ENCODE measurements around the gene GAS7.

The GAS7 gene

DNA sequence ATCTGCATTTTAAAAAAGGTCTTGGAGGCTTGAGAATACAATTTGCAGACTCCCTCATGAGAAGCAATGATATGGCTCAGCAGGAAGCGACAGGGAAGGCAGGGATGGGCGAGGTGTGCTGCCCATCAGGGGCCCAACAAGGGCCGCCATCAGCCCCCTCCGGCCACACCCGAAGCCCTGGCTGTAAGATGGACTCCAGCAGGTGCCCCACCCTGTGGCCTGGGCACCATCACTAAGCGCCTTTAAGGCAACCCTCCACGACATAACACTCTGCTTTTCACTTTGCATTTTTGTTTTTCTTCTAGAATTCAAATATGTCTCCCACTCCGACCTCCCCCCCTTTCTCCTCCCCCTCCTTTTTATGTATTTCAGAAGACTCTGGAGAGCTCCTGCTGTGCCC is 241.2 kb downstream of the GAS7 start:
- intact Hi-C loops (cut with DNase I), result no loop called here

DNA sequence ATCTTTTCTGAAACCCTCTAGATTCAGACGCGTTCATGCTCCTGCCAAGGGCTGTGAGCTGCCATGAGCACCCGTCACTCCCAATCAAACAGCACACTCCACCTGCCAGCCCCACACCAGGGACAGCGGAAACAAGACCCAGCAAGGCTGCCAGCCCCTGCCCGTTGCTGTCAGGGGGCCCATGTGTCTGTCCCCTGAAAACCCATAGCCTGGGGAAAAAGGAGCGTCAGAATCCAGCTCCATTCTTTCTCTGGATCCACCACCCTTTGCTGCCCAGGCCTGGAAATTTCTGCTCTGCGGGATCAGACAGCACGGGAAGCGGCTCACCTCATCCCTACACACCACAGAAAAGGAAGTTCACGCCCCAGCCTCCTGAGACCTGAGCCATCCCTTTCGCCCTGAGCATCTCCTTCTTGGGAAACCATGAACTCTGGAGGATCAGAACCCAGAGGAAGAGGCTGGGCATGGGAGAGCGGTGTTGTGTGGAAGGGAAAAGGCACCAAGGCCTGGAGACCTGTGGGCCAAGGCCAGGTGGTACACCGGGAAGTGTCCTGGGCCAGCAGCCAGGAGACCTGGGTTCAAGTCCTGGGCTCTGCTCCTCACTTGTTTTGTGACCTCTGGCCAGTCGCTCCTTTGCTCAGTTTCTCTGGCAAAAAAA is 241.8 kb downstream of the GAS7 start:
- DNase-seq, result no peak
- intact Hi-C loops (cut with DNase I), result no loop called here

More for the DNA sequence above, 241.2 kb downstream of the GAS7 start:
- DNase-seq, result no peak

DNA sequence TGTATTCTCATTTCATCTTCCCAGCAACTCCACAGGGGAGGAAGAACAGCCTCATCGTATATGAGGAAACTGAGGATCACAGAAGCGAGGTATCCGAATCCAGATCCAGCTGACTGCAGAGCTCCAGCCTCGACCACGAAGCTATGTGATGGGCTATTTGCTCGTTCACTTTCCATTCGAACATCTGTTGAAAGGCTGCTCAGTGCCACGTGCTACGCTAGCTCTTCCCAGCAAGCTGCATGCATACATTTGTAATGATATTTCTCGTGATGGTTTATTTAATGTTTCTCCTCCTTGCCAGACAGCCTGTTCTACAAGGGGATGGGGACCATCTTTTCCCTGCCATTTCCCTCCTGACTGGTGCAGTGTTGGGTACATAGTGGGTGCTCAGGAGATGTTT is 244.9 kb downstream of the GAS7 start:
- intact Hi-C loops (cut with DNase I), result no loop called here
- no peak for DNase-seq

DNA sequence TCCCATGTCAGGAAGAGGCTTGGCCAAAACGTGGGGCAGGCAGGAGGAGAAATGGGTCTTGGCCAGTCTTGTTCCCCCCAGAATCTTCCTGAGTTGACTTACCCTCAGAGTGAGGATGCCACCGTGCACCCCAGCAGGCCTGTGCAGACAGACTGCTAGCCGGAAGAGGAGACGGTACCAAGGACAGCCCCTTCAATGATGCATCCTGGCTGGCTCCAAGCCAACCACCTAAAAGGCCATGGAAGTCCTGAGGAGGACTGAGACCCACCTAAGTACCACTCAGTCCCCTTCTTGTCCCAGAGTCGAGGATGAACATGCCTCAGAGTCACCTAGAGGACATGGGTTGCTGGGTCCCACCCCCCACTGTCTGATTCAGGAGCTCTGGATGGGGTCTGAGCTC is 246.6 kb downstream of the GAS7 start:
- intact Hi-C loops (cut with DNase I), result no loop called here
- no peak for DNase-seq

DNA sequence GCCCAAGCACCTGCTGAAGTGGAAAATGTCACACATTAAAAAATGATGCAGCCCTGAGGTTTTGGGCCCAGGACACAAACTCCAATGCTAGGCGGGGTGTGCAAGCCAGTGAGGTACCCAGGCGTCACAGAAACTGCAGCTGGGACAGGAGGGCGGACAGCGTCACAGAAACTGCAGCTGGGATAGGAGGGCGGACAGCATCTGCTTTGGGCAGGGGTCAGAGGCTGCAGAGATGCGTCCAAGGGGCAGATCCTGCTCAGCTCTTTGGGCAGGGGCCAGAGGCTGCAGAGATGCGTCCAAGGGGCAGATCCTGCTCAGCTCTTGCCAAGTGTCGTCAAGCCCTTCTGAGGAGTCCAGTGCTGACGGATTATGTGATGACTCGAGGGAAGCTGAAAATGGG is 249.5 kb downstream of the GAS7 start:
- intact Hi-C loops (cut with DNase I), result no loop called here

DNA sequence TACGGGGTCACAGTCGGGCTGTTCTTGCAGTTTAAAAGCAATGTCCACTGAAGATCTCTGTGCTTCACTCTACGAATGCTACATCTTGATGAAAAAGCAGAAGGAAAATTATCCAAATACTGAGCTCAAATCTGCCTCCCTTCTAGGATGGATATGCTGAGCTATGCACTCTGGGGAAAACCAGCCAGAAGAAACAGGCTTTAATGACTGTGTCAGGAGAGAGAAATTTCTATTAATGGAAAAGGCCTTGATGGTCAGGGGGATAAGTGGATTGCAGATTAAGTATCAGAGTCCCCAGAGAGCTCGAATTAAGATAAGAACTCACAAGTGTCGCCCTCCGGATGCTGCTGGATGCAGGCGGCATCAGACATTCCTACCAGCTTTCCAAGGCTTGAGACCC is 253.7 kb downstream of the GAS7 start:
- intact Hi-C loops (cut with DNase I), result no loop called here
- no peak for DNase-seq

More for the DNA sequence above, 249.5 kb downstream of the GAS7 start:
- DNase-seq, result no peak

DNA sequence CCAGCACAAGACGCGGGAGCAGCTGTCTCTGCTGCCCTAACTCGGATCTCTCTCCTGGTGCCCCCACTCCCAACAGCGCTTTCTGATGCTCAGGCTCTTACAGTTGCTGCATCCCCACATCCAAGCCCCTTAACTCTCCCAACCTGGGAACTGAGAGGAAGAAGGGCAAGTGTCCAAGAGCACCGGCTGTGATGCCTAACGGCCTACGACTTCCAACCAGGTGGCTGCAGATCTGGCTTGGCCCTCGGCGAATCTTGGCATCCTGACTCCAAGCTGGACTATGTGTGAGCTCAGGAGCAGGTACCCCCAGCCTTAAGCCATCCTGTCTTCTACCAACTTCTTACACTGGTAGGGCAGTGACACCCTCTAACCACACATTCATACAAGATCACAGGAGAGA is 255.1 kb downstream of the GAS7 start:
- DNase-seq, result no peak
- intact Hi-C loops (cut with DNase I), result no loop called here

DNA sequence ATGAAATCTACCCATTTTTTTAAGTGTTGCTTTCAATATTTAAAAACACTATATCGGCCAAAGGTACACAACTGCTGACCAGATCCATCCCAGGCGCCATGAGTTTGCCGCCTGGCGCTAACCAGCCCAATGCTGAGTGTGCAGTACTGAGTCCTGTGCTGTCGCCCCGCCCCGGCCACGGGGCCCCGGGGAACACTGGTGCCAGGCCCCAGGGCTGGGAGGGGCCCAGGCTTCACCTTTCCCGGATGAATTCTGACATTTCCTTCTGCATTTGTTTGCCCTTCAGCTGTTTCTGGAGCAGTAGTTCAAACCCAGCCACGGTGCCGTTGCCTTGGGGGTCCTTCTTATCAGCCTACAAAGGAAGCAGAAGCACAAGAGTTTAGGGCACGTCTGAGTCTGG is 255.5 kb downstream of the GAS7 start:
- no peak for DNase-seq
- intact Hi-C loops (cut with DNase I), result no loop called here

DNA sequence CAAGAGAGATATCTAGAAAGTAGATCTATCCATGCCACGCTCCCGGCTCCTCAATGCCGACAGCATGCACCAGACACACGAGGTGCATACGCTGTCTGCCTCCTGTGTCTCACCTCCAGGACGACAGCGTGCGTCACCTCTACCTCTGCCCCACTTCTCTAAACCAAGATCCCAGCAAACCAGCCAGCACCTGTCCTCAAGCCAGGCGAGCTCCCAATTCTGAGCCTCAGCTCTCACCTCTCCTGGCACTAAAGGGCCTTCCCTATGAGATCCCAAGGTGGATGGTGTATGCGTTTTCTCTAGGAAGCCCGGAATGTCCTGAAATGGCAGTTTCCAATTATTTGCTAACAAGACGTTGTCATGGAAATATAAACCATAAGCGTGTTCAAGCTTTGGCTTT is 257.1 kb downstream of the GAS7 start:
- intact Hi-C loops (cut with DNase I), result no loop called here
- DNase-seq, result peak in 3 of 42 donors; percentile 26 to 47 (median 42)

DNA sequence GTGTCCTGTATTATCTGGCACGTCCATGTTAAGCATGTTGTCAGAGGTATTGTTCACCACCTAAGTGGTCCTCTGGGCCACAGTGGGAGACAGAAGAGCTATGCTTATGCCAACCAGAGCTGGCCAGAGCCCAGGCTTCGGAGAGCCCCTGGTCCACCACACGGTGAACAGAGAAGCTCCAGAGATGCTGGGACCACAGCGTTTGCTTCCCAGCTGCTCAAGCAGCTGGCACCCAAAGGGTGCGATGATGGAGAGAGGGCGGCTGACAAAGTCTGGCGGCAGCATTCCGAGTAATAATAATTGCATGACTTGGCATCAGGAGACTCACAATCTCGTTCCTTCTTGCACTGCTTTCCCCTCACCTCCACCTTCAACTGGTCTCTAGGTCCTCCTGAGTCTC is 257.6 kb downstream of the GAS7 start:
- intact Hi-C loops (cut with DNase I), result no loop called here
- no peak for DNase-seq

DNA sequence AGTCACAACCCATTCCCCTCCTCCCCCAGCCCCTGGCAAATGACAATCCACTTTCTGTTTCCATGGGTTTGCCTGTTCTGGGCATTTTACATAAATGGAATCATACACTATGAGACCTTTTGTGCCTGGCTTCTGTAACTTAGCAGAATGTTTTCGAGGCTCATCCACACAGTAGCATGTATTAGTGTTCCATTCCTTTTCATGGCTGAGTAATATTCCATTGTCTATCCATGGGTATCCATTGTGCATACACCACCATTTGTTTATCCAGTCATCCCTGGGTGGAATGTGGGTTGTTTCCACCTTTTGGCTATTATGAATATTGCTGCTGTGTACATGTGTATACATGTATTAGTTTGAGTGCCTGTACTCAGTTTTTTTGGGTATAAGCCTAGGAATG is 259.6 kb downstream of the GAS7 start:
- no peak for DNase-seq
- intact Hi-C loops (cut with DNase I), result no loop called here

DNA sequence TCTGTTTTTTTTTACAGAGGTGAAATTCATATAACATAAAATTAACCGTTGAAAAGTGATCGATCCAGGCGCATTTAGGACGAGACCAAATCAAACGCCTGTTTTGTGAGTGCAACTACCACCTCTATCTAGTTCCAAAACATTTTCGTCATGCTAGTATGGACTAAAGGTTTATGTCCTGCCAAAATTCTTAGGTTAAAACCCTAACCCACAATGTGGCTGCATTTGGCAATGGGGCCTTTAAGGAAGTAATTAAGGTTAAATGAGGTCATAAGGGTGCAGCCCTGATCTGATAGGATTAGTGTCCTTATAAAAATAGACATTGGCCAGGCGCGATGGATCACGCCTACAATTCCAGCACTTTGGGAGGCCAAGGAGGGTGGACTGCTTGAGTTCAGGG is 260.5 kb downstream of the GAS7 start:
- no peak for DNase-seq
- intact Hi-C loops (cut with DNase I), result no loop called here

DNA sequence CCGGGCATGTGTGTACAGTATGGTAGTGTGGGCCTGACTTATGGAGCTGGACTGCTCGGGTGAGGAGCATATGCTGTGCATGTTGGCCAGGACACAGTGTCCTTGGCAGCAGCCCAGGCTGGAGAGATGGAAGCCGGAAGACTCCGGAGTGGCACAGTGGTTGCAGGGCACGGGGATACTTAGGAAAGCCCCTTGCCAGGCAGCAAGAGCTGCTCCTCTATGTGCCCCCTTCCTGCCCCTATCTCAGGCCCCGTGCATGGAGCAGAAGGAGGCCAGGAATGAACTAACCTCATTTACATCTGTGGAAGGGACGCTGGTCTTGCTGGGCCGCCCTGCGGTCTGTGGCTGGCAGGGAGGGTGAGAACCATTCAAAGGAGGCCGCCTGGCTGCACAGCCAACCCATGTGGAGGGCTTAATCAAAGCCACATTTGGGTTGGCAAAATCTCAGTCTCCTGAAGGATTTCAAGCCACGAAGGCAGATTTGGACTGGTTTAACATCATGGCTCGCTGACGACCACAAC is 261.1 kb downstream of the GAS7 start:
- intact Hi-C loops (cut with DNase I), result no loop called here

DNA sequence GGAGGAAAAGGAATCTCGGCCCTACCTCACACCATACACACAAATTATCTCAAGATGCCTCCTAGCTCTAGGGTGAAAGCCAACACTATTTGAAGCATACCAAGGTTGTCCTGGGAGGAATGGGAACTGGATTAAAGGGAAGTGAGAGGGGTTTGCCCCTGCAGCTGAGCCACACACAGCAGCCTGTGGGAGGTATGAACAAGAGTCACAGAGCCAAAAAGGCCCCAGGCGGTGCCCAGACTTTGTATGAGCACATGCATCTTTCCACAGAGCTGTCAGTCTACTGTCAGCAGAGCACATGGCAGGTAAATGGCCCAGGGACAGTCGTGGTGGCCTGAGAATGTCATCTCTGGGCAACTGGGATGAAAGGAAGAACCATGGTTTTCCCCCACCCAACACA is 262.3 kb downstream of the GAS7 start:
- no peak for DNase-seq
- intact Hi-C loops (cut with DNase I), result no loop called here

More for the DNA sequence above, 261.1 kb downstream of the GAS7 start:
- DNase-seq, result peak in 35 of 42 donors; percentile 30 to 86 (median 60)

DNA sequence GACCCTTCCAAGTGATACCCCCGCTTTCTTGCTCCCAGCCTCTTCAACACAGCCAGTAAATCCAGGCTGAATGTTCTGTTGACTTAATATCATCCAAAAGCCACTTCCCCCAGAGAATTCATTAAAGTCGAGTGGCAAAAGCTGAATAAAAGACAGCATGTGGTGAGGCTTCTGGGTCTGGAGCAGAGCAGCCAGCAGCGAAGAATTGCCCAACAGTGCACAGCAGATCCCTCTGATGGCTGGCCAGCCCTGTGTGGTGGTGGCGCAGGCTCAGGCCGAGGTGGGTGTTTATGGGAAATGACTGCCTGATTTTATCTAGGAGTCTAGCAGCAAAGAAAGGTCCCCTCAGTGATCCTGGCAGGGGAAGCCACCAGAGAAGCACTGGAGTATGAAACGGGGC is 263.0 kb downstream of the GAS7 start:
- intact Hi-C loops (cut with DNase I), result no loop called here
- DNase-seq, result no peak

DNA sequence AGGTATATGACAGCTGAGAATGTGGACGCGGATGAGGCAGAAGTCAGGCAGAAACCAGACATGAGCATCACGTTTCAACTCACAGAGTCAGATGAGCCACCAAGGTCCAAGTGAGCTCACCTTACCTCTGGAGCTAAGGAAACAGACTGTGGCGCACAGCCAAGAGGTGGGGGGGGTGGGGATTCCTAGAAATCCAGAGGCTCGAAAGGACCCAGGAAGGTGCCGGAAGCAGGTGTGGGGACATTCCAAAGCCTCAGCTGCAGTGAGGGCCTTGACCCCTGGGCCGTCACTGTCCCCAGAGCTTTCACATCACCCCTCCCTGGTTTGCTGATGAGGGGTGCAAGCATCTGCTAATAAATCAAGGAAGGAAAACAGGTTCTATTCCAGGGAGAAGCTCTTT is 264.1 kb downstream of the GAS7 start:
- intact Hi-C loops (cut with DNase I), result no loop called here
- DNase-seq, result no peak

DNA sequence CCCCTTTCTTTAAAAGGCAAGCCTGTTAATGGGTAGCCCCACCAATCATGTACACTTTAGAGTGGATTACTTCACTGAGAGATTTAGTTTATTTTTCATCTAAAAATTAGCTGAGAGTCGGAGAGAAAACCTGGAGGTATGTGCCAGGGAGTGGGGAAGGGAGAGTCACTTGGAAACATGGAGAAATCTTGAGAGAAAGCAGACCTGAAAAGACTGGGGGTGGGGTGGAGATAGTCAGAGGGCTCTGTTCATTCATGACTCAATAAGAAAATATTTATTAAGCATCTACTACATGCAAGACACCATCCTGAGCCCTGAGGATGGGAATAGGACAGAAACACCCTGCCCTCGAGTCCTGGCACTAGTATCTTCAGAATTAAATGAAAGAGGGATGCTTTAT is 265.9 kb downstream of the GAS7 start:
- intact Hi-C loops (cut with DNase I), result no loop called here
- no peak for DNase-seq

DNA sequence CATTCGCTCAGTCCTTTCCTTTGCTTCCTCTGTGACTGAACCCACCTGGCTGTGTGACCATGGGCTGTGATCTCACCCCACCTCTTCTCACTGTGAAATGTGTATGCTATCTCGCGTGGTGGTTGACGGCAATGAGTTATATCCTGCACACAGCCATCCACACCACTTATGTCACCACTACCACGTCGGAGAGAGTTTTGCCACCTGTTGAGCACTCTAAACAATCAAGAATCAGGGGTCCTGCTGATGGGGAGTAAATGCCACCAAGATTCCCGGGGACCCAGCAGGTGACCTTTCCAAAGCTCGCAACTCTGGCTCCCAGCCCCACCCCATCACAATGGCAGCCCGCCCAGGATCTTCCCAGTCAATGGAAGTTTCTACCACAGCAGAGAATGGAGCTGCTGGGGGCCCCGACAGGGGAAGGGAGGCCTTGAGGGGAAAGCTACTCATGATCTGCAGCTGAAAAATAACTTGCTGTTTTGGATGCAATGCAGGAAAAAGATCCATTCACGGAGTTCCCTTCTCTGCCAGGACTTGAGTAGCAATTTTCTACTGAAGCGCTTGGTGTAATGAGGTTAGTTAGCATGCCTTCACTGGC is 267.2 kb downstream of the GAS7 start:
- no peak for DNase-seq
- intact Hi-C loops (cut with DNase I), result no loop called here

DNA sequence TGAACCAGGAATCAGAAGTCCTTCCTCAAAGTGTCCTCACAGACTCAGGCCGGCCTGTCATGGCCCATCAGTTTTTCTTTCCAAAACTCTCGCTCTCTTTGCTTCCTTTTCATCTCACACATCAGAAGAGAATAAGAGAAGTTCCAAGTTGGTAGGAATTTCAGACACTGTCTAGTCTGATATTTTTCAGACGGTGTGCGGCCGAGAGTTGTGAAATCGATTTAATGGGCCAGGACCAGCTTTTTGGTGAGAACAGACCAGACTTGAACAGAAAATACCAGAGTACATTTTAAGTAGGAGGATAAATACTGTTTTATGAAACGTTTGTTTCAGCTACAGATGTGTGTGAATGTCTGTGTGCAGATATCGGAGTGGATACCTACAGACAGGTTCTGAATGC is 268.5 kb downstream of the GAS7 start:
- no peak for DNase-seq
- intact Hi-C loops (cut with DNase I), result loop anchor here (10.0 kb wide), 2 partner anchors 115 to 295 kb away; no protein-coding TSS in a partner anchor

DNA sequence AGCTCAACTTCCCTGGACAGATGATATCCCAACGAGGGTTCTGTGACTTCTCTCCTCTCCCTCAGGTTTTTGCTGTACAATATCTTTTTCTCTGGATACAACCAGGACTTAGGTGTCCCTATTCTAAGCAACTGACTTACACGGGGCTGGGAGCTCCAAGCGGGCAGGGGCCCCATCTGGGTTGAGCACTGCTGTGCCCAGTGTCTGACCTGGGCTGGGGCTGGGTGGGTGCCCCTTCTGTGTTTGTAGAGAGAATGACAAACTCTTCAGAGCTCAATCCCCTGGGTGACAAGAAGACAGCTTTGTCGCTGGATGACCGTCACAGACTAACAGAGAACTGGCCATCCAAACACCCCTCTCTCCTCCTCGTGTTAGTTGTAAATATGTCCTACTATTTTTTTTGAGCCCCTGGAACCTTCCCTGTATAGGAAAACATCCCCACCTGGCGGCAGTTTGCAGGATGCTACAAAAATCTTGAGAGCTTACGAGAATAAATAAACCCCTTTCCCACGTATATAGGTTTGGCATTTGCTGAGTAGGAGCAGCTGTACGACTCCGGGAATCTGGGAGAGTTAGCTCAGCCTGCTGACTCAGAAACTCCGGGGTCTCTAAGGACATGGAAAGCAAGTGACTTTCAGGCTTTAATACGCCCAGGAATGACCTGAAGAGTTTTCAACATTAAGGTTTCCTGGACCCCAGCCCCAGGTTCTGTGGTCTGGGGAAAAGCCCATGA is 269.6 kb downstream of the GAS7 start:
- intact Hi-C loops (cut with DNase I), result loop anchor here (10.0 kb wide), 2 partner anchors 116 to 296 kb away; no protein-coding TSS in a partner anchor
- peak in 11 of 42 donors; percentile 28 to 62 (median 42) for DNase-seq

All from head of caudate nucleus (tissue), 42 donors.